ENCODE measurements around the gene MAD1L1. TPM values are rescaled to one million over a fixed set of nuclear protein-coding genes. Genes with fewer than 3 reads are reported as not detected.

Gene MAD1L1
- polyA plus RNA-seq, 3 donors = 10.7 to 48.1 (median 18.4) TPM

- H3K27ac ChIP-seq (ENCODE audit: low read depth, low read length) = no peak overlapping the region
- 94 to 98% (median 95%) methylated on average over 14 to 15 of the region's 15 CpGs for WGBS, 3 donors
Observed at GRCh38 chr7:1952781-1953180, 280.0 kb downstream of the MAD1L1 start.

- 94 to 97% (median 95%) methylated on average over 28 of the region's 28 CpGs for WGBS, 3 donors
- H3K27ac ChIP-seq (ENCODE audit: low read depth, low read length) = no peak overlapping the region
Observed at GRCh38 chr7:1952169-1952760, 280.5 kb downstream of the MAD1L1 start.

- WGBS, 3 donors = 90 to 92% (median 90%) methylated on average over 17 of the region's 17 CpGs
- no peak overlapping the region for H3K27ac ChIP-seq (ENCODE audit: low read depth, low read length)
Observed at GRCh38 chr7:1951600-1951999, 281.1 kb downstream of the MAD1L1 start.

- no peak overlapping the region for H3K27ac ChIP-seq (ENCODE audit: low read depth, low read length)
- WGBS, 3 donors = 46 to 84% (median 55%) methylated on average over 10 of the region's 10 CpGs
Observed at GRCh38 chr7:1951159-1951536, 281.6 kb downstream of the MAD1L1 start.

- no peak overlapping the region for H3K27ac ChIP-seq (ENCODE audit: low read depth, low read length)
- 77 to 87% (median 77%) methylated on average over 24 to 26 of the region's 26 CpGs for WGBS, 3 donors
Observed at GRCh38 chr7:1950452-1951158, 282.1 kb downstream of the MAD1L1 start.

GRCh38 chr7:1950066-1950451, 282.7 kb downstream of the MAD1L1 start:
- no peak overlapping the region for H3K27ac ChIP-seq (ENCODE audit: low read depth, low read length)
- 91 to 94% (median 91%) methylated on average over 17 to 18 of the region's 18 CpGs for WGBS, 3 donors

GRCh38 chr7:1949681-1950055, 283.1 kb downstream of the MAD1L1 start:
- H3K27ac ChIP-seq (ENCODE audit: low read depth, low read length) = no peak overlapping the region
- WGBS, 3 donors = 81 to 85% (median 84%) methylated on average over 15 of the region's 15 CpGs

GRCh38 chr7:1948887-1949680, 283.7 kb downstream of the MAD1L1 start:
- no peak overlapping the region for H3K27ac ChIP-seq (ENCODE audit: low read depth, low read length)
- 90 to 93% (median 93%) methylated on average over 28 to 30 of the region's 30 CpGs for WGBS, 3 donors

GRCh38 chr7:1948301-1948796, 284.4 kb downstream of the MAD1L1 start:
- 62 to 88% (median 81%) methylated on average over 20 of the region's 20 CpGs for WGBS, 3 donors
- no peak overlapping the region for H3K27ac ChIP-seq (ENCODE audit: low read depth, low read length)

- WGBS, 3 donors = 85 to 95% (median 91%) methylated on average over 21 of the region's 22 CpGs
- H3K27ac ChIP-seq (ENCODE audit: low read depth, low read length) = no peak overlapping the region
Observed at GRCh38 chr7:1947586-1948217, 285.0 kb downstream of the MAD1L1 start.

- H3K27ac ChIP-seq (ENCODE audit: low read depth, low read length) = no peak overlapping the region
- 93 to 95% (median 94%) methylated on average over 27 of the region's 27 CpGs for WGBS, 3 donors
Observed at GRCh38 chr7:1946773-1947450, 285.8 kb downstream of the MAD1L1 start.

- WGBS, 3 donors = 83 to 97% (median 84%) methylated on average over 22 to 23 of the region's 23 CpGs
- no peak overlapping the region for H3K27ac ChIP-seq (ENCODE audit: low read depth, low read length)
Observed at GRCh38 chr7:1946025-1946772, 286.5 kb downstream of the MAD1L1 start.

GRCh38 chr7:1945558-1945957, 287.2 kb downstream of the MAD1L1 start:
- H3K27ac ChIP-seq (ENCODE audit: low read depth, low read length) = no peak overlapping the region
- 80 to 84% (median 83%) methylated on average over 14 of the region's 14 CpGs for WGBS, 3 donors

- no peak overlapping the region for H3K27ac ChIP-seq (ENCODE audit: low read depth, low read length)
- 93 to 96% (median 94%) methylated on average over 21 of the region's 21 CpGs for WGBS, 3 donors
Observed at GRCh38 chr7:1944619-1945210, 288.0 kb downstream of the MAD1L1 start.

GRCh38 chr7:1943933-1944618, 288.7 kb downstream of the MAD1L1 start:
- H3K27ac ChIP-seq (ENCODE audit: low read depth, low read length) = no peak overlapping the region
- 70 to 77% (median 76%) methylated on average over 25 of the region's 25 CpGs for WGBS, 3 donors

GRCh38 chr7:1943326-1943725, 289.4 kb downstream of the MAD1L1 start:
- no peak overlapping the region for H3K27ac ChIP-seq (ENCODE audit: low read depth, low read length)
- WGBS, 3 donors = 78 to 80% (median 78%) methylated on average over 11 of the region's 11 CpGs

- WGBS, 3 donors = 51 to 81% (median 80%) methylated on average over 5 of the region's 5 CpGs
- no peak overlapping the region for H3K27ac ChIP-seq (ENCODE audit: low read depth, low read length)
Observed at GRCh38 chr7:1942941-1943289, 289.8 kb downstream of the MAD1L1 start.

All from adipose tissue (tissue), 3 donors.